Right ventricle myocardium superior (tissue), 1 donor: ENCODE measurements around the gene TRAK2. TPM values are rescaled to one million over a fixed set of nuclear protein-coding genes. Genes with fewer than 3 reads are reported as not detected.

Experiments
- ATAC-seq: fragments of 200-7000 bp; cut with Tn5 transposase; one replicate; pipeline ENCODE4 v1.9.1; 2020; ENCODE audit warnings: mild to moderate bottlenecking; ENCODE audit not compliant: poor library complexity
- DNase-seq: peaks from one replicate; pipeline ENCODE4 v3.0.0-alpha.2; 2020
- intact Hi-C: fragments of 100-400 bp; cut with DNase I; formaldehyde crosslinking; loops from one replicate; pipeline ENCODE4 v1.11.2; 2022
- total RNA-seq: library from RNA; stranded (reverse); fragmentation: NEBNext Ultra II Directional; extraction: Animal tissue kit (Norgen Biotek cat#: 25700); gene quantifications from one replicate; pipeline ENCODE4 v1.2.1, GENCODE V29; 2021
- donor health status: DM: no; HTN: yes; CAD: no; lungs with severe emphysema.

Gene TRAK2
- total RNA-seq, 1 donor from 2014 or later, result 163 TPM

DNA sequence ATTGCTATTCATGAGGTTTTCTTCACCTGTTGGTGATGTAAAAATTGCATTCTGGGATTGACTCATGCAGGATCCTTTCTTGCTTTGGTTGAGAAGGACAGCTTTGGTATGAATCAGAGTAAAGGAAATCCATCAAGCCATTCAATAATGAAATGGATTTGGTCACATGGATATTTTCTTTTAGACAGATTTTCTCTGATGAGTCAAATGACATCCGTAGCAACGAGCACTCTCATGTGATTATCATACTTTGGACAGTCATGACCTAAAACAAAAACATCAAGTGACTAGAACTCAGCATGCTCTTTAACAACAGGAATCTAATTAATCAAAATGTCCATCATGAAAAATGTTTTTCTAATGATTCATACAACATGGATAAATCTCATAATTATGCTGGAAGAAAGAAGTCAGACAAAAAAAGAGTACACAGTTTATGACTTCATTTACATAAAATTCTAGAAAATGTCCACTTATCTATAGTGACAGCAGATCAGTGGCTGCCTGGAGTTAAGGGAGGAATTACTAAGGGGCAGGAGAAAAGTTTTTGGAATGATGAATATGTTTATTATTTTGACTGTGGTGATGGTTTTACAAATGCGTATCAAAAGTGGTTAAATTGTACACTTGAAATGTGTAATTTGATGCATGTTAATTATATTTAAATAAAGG lies 30.7 kb downstream of the TRAK2 start:
- intact Hi-C loops, result no loop called here
- no peak for ATAC-seq
- DNase-seq, result no peak

DNA sequence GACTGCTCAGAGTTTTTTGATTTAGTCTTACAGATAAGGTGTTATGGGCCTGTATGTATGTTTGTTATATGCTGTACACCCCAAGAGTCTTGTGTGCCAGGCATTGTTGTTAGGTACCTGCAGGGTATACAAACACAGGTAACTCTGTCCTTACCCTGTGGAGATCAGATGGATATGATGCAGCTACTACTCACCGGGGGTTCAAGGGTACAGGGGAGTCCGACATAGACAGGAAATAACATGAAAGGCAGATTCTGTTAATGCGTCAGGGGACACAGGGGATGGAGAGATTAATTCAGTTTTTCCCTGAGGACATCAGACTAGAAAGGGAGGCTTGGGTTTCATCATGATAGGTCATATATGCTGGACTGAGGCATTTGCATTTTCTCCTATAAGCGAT lies 31.3 kb downstream of the TRAK2 start:
- no peak for DNase-seq
- ATAC-seq, result no peak
- intact Hi-C loops, result no loop called here

DNA sequence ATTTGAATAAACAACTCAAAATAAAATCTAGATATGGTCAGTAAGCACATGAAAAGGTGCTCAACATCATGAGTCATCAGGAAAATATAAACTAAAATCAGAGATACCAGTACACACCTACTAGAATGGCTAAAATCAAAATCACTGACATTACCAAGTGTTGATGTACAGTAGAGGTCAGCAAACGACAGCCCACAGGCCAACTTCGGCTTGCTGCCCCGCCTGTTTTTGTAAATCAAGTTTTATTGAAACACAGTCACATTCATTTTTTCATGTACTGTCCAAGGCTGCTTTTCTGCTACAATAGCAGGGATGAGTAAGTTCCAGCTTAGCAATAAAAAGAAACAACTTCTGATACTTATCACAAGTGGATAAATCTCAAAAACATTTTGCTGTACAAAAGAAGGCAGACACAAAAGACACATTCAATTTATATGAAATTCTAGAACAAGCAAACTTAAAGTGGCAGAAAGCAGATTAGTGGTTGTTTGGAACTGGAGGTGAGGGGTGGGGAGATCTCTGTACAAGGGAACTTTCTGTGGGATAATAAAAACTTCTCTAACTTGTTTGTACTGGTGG lies 32.1 kb downstream of the TRAK2 start:
- intact Hi-C loops, result no loop called here
- ATAC-seq (peak; percentile 35), DNase-seq (no peak)

DNA sequence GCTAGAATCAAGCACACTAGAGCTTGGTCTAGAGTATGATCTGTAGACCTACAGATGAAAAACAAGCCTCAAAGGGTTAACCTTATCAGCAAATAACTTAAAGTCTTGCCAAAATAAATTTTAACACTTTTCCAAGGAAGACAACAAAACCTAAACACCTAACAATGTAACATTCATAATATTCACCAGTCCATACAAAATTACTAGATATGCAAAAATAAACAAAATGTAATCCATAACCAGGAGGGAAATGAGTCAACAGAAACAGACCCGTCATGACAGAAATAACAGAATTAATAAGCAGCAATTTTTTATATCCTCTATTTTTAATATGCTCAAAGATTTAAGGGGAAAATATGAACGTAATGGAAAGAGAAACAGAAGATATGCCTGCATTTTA lies 36.1 kb downstream of the TRAK2 start:
- intact Hi-C loops, result no loop called here
- DNase-seq, result no peak
- ATAC-seq, result no peak

DNA sequence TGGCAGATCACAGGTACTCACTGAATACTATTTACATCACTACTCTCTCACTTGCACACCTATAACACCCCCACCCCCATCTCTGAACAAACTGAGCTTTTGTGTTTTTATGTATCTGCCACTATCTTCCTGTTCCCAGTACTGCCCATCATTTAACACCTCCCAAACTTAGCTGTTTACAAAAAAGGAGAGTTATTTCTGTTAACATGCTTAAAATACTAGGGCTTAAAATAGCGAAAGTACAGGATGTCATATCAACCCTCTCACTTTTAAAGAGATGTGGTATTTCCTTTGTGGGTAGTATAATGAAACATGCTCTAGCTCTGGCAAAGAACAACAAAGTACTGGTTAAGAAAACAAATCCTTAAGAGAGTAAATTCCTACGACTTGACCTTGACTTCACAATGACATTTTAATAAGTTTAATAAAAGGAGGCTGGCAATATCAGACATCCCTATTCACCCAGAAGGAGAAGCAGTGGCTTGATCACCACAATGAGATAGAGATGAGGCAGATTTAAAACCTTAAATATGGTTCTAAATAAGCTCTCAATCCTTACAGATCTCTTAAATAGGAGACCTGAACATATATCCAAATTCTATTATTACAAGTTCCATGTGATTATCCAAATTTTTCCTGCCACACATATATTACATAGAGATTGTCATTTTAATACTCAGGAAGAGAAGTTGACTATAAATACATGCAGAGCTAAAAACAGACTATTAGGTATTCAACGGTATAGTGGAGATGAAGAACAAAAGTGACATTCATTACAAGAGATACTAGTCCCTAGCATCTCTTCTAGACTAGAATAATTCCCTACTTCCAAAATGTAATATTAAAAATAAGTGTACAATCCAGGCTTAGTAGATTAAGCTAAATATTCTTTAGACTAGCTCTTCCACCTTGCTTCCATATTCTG lies 36.9 kb downstream of the TRAK2 start:
- no peak for DNase-seq
- intact Hi-C loops, result no loop called here
- peak; percentile 75 for ATAC-seq

DNA sequence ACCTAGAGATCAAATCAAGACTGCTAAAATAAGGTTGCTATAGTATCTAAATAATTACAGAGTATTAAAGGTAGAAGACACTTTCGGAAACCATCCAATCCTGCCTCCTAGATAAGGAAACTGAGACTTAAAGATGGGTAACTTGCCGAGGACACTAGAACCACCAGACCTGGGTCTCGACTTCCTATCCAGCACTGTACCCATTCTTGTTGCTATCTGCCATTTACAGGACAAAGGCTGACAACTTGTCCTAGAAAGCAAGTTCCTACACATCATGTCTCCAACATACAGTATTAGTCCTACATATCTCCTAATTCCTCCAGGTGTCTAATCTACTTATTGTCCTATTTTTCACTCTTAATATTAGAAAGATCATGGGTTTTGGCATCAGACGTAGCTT lies 37.7 kb downstream of the TRAK2 start:
- ATAC-seq, result no peak
- intact Hi-C loops, result no loop called here
- no peak for DNase-seq

DNA sequence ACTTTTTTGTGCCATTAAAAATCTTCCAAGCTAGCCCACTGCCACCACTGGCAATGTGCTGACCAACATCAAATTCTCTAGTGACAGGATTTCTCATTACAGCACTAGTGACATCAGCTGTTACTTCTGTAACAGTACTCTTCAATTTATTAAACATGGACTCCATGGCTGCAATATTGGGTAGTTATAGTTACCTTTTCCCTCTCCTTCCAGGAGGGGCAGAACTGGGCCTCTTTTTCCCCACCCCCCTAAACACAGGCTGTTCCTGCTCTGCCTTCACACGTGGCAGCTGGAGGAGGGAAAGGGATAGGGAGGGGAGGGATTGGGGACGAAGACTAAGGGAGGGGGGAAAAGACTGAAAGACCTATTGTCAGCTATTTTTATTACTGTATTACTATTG lies 38.1 kb downstream of the TRAK2 start:
- ATAC-seq, result peak; percentile 37
- DNase-seq, result no peak
- intact Hi-C loops, result no loop called here

DNA sequence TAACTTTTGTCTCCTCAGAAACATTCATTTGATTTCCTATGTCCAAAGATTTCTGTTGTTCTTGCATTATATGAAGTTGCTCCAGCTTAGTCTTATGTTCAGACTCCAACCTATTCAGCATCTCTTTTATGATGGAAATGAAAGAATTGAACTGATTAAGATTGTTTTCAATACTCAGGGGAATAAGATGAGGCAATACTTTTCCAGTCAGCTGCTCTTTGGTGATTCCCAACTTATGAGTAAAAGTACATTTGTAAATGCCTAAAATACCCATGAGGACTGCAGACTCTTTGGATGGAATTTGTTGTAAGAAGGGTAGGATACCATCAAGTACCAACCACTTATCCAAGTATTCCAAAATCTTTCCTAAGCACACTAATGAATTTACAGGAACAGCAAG lies 39.8 kb downstream of the TRAK2 start:
- no peak for DNase-seq
- no peak for ATAC-seq
- intact Hi-C loops, result no loop called here

DNA sequence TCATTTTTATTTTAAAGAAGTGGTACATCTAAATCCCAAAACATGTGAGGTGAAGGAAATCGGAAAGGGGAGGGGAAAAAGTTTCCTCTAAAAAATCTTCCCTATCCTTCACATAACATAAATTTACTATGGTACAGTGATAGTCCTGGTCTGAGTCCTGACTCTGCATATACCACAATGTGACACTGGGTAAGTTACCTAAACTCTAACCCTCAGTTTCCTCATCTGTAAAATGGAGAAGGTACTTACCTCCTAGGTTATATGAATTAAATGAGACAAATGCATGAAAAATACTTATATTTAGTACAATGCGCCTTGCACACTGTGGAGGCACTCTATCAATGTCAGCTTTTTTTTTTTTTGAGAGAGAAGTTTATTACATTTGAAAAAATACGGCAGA lies 42.3 kb downstream of the TRAK2 start:
- DNase-seq, result no peak
- ATAC-seq, result no peak
- intact Hi-C loops, result no loop called here

DNA sequence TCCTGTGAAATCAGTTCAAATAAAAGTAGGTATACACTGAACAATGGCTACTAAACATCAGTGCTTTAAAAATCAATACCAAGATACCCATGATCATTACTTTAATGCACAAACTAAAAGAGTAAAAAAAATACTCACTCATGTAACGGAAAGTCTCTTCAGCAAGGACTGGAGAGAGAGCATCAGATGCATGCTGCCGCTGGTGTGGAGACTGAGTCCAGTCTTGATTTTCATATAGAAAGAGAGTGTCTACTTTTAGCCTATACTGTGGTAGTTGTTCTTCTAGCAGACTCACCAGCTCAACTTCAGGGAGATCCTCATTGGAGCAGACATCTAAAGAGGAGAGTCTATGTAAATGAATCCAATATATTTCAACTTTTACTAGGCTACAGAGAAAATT lies 44.0 kb downstream of the TRAK2 start:
- intact Hi-C loops, result no loop called here
- DNase-seq (no peak), ATAC-seq (peak; percentile 35)

DNA sequence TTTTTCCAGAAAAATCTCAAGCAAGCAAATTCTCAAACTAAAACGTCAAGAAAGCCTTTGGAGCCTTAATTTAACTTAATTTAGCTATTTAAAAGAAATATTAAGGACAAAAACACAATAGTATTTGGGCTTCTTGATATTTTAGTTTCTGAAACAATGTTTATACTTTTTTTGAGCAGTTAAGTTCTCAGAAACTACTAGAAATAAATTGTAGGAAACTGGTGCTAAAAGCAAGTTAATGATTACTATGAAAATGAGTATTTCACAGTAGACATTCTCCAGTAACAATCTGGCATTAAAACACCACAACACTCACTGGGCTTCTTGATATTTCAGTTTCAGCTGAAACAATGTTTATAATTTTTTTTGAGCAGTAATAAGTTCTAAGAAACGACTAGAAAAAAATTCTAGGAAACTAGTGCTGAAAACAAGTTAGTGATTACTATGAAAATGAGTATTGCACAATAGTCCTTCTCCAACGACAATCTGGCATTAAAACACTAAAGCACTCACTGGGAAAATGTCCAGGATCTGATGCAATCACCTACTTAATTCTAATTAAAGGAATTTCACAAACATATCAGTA lies 45.1 kb downstream of the TRAK2 start:
- intact Hi-C loops, result no loop called here
- ATAC-seq (peak; percentile 60), DNase-seq (no peak)

DNA sequence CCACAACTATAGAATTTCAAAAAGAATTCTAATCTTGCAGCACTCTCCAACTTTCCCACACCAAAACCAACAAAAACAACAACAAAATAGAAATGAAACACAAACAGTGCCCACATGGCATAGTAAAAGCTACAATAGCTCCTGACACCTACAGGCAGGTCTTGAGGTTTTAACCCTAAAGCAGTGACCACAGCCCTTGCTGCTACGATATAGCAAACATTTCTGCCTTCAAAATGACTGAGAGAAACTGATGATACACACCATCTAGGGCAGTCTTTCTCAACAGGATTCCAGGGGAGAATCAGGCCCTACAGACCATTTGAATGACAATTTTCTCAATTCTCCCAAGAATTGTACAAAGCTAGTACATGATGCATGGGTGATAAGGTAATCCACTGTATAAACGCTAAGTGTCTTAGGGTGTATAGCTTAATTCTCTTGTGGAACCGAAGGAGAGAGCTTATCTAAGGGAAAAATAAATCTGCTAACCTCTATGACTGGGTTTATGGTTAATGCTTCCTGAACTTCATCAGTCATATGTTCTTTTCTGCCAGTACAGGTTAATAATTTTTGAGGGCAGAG lies 46.5 kb downstream of the TRAK2 start:
- DNase-seq, result no peak
- ATAC-seq, result no peak
- intact Hi-C loops, result loop anchor here (5.0 kb wide), 1 partner anchor 48 kb away; the partner anchor contains the start of genes STRADB and TRAK2

DNA sequence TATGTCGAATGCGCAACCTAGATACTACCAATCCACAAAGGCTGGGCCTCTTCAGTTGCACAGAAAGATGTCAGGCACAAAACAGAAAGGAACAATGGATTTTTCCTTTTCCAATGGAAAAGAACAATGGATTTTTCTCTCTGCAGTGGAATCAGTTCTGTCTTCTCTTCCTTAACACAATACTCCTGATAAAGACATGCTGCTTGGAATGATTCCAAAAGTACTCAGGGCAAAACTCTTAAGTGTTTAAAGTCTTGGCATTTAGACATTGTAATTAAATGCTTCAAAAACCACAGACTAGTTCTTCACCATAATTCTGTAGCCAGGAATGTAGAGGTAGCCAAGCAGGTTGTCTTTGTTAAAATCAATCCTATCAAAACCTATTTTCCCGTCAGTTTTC lies 47.4 kb downstream of the TRAK2 start:
- intact Hi-C loops, result loop anchor here (5.0 kb wide), 1 partner anchor 48 kb away; the partner anchor contains the start of genes STRADB and TRAK2

DNA sequence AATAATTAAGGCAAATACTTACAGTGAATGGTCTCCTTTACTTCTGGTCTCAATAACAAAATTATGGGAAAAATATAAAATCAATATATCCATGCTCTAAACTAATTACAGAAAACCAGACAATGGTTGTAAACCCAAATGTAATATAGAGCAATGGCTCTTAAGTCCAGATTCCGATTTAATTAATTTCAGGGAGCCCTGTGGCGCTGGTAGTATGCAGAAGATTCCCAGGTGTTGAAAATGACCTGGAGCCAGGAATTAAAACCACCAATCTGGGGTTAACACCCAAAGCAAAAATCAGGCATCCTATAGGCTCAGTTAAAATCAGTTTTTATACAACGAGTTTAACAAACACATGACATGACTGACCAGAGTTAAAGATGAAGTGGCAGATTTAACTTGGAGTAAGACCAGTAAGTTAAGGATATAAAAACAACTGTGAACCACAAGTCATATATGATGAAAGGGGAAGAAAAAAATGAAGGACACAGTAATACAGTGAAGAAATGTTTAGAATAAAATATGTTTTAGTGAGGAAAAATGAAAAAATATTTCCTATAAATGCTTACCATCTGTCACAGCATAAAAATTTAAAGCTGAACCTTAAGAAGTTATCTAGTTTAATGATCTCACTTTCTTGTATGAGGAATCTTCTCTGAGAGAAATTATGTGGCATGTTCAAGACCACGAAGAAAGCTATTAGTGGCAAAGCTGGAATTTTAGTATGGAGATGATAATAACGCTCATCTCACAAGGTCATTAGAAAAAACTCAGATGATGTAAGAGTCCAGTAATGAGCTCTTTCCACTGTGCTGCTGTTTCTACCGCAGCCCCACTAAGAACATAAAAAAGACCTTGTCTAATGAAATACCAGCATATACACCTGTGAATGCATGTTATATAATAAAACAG lies 48.4 kb downstream of the TRAK2 start:
- no peak for DNase-seq
- ATAC-seq, result no peak
- intact Hi-C loops, result loop anchor here (5.0 kb wide), 1 partner anchor 49 kb away; the partner anchor contains the start of genes STRADB and TRAK2

More for the DNA sequence above, 47.4 kb downstream of the TRAK2 start:
- DNase-seq (no peak), ATAC-seq (no peak)

DNA sequence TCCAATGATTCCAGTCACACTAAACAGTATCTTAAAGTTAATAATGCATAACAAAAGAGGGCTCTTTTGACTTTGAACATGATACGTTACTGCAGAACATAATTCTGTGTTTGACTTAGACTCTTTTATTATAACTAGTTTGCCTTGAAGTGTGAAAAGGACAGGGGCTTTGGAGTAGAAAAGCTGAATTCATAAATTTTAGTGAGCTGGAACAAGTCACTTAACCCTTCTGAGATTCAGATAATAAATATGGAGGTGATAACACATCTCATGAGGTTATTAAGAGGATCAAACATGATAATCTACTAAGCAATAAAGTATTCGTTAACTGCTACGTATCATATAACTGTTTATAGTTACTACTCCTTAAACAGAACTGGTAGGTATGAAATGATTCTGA lies 49.4 kb downstream of the TRAK2 start:
- ATAC-seq, result no peak
- intact Hi-C loops, result loop anchor here (5.0 kb wide), 1 partner anchor 50 kb away; the partner anchor contains the start of genes STRADB and TRAK2

DNA sequence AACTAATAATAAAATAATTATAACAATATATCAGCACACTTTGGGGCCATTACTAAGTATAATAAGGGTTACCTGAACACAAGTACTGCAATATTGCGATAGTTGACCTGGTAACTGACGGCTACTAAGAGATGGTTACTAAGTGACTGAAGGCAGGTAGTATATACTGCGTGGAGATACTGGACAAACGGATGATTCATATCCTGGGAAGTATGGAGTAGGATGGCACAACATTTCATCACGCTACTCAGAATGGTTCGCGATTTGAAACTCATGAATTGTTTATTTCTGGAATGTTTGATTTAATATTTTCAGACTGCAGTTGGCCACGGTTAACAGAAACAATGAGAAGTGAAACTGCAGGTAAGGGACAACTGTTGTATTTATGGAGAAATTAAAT lies 54.7 kb downstream of the TRAK2 start:
- intact Hi-C loops, result loop anchor here (10.0 kb wide), 2 partner anchors 318 to 482 kb away; no protein-coding TSS in a partner anchor
- ATAC-seq, result no peak
- DNase-seq, result no peak

More for the DNA sequence above, 49.4 kb downstream of the TRAK2 start:
- DNase-seq, result no peak

DNA sequence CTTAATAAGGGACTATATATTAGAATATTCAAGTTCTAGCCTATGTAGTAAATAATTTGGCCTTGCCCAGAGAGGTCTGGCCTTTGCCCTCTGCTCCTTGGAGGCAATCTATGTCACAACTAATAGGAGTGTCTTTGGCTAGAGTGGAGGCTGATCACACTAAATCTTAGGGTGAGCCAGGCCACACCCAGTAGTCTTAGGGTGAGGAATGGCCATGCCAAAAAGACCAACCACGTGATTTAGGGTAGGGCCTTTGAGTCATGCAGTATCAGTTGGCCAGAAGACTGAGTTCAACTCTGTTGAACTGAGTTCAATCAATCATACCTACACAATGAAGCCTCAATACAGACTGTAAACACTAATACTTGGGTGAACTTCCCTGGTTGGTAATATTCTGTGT lies 68.1 kb downstream of the TRAK2 start:
- ATAC-seq (peak; percentile 21), DNase-seq (no peak)
- intact Hi-C loops, result no loop called here
